ENCODE data around the gene HFE. TPM values are rescaled to one million over a fixed set of nuclear protein-coding genes. Genes with fewer than 3 reads are reported as not detected.

Gene HFE
- total and polyA plus RNA-seq, 2 of the 13 experiments (the other 11 are each of a cell fraction or from before 2014, with no cell fraction given): 3.7 to 6.3 TPM

DNA sequence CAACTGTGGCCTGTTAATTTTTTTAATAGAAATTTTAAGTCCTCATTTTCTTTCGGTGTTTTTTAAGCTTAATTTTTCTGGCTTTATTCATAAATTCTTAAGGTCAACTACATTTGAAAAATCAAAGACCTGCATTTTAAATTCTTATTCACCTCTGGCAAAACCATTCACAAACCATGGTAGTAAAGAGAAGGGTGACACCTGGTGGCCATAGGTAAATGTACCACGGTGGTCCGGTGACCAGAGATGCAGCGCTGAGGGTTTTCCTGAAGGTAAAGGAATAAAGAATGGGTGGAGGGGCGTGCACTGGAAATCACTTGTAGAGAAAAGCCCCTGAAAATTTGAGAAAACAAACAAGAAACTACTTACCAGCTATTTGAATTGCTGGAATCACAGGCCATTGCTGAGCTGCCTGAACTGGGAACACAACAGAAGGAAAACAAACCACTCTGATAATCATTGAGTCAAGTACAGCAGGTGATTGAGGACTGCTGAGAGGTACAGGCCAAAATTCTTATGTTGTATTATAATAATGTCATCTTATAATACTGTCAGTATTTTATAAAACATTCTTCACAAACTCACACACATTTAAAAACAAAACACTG lies 10.1 kb downstream of the HFE start (continued):
- no peak for TF ChIP-seq ZNF609 (CRISPR knock-in tag; IDR thresholded peaks at IDR 0.05; ENCODE audit: borderline replicate concordance)
- TF ChIP-seq, protein P1, sequence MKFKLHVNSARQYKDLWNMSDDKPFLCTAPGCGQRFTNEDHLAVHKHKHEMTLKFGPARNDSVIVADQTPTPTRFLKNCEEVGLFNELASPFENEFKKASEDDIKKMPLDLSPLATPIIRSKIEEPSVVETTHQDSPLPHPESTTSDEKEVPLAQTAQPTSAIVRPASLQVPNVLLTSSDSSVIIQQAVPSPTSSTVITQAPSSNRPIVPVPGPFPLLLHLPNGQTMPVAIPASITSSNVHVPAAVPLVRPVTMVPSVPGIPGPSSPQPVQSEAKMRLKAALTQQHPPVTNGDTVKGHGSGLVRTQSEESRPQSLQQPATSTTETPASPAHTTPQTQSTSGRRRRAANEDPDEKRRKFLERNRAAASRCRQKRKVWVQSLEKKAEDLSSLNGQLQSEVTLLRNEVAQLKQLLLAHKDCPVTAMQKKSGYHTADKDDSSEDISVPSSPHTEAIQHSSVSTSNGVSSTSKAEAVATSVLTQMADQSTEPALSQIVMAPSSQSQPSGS (CRISPR knock-in tag; IDR thresholded peaks at IDR 0.05): no peak
- TF ChIP-seq GLI4 (CRISPR knock-in tag; IDR thresholded peaks at IDR 0.05; ENCODE audit: borderline replicate concordance): no peak
- TF ChIP-seq AKAP8 (CRISPR knock-in tag; IDR thresholded peaks at IDR 0.05): no peak
- TF ChIP-seq NCOA2 (CRISPR knock-in tag; IDR thresholded peaks at IDR 0.05): no peak
- no peak for TF ChIP-seq BCL3 (CRISPR knock-in tag; IDR thresholded peaks at IDR 0.05)
- no peak for TF ChIP-seq ZNF557 (CRISPR knock-in tag; IDR thresholded peaks at IDR 0.05)
- no peak for TF ChIP-seq SIN3A (IDR thresholded peaks at IDR 0.05; ENCODE audit: borderline replicate concordance, low read depth, low read length)
- no peak for TF ChIP-seq TBX2 (CRISPR knock-in tag; IDR thresholded peaks at IDR 0.05; ENCODE audit: borderline replicate concordance)
- TF ChIP-seq, protein P2, sequence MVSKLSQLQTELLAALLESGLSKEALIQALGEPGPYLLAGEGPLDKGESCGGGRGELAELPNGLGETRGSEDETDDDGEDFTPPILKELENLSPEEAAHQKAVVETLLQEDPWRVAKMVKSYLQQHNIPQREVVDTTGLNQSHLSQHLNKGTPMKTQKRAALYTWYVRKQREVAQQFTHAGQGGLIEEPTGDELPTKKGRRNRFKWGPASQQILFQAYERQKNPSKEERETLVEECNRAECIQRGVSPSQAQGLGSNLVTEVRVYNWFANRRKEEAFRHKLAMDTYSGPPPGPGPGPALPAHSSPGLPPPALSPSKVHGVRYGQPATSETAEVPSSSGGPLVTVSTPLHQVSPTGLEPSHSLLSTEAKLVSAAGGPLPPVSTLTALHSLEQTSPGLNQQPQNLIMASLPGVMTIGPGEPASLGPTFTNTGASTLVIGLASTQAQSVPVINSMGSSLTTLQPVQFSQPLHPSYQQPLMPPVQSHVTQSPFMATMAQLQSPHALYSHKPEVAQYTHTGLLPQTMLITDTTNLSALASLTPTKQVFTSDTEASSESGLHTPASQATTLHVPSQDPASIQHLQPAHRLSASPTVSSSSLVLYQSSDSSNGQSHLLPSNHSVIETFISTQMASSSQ (IDR thresholded peaks at IDR 0.05; ENCODE audit: low read depth): 0 out of 2 replicates have a peak, but pooled peaks have one; percentile 17
- TF ChIP-seq, protein P2 (CRISPR knock-in tag; IDR thresholded peaks at IDR 0.05; ENCODE audit: borderline replicate concordance): peak; percentile 31; the same call in 1 of the 2 replicates
- TF ChIP-seq ZNF460 (CRISPR knock-in tag; IDR thresholded peaks at IDR 0.05; ENCODE audit: borderline replicate concordance): no peak
- TF ChIP-seq ZNF598 (CRISPR knock-in tag; IDR thresholded peaks at IDR 0.05; ENCODE audit: borderline replicate concordance): no peak
- TF ChIP-seq, protein P3, sequence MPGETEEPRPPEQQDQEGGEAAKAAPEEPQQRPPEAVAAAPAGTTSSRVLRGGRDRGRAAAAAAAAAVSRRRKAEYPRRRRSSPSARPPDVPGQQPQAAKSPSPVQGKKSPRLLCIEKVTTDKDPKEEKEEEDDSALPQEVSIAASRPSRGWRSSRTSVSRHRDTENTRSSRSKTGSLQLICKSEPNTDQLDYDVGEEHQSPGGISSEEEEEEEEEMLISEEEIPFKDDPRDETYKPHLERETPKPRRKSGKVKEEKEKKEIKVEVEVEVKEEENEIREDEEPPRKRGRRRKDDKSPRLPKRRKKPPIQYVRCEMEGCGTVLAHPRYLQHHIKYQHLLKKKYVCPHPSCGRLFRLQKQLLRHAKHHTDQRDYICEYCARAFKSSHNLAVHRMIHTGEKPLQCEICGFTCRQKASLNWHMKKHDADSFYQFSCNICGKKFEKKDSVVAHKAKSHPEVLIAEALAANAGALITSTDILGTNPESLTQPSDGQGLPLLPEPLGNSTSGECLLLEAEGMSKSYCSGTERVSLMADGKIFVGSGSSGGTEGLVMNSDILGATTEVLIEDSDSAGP (CRISPR knock-in tag; IDR thresholded peaks at IDR 0.05; ENCODE audit: borderline replicate concordance): no peak
- TF ChIP-seq ZSCAN30 (CRISPR knock-in tag; IDR thresholded peaks at IDR 0.05): no peak
- no peak for TF ChIP-seq STAT5B (CRISPR knock-in tag; IDR thresholded peaks at IDR 0.05)
